ENCODE measurements around the gene G3BP1. TPM values are rescaled to one million over a fixed set of nuclear protein-coding genes. Genes with fewer than 3 reads are reported as not detected.
"Not testable (repeated sequence)": the region's sequence is repeated elsewhere in the genome, so short reads cannot be mapped to it uniquely, and the experiment has no call there.

Gene G3BP1
- total RNA-seq, 1 donor from 2014 or later, result 211 TPM

DNA sequence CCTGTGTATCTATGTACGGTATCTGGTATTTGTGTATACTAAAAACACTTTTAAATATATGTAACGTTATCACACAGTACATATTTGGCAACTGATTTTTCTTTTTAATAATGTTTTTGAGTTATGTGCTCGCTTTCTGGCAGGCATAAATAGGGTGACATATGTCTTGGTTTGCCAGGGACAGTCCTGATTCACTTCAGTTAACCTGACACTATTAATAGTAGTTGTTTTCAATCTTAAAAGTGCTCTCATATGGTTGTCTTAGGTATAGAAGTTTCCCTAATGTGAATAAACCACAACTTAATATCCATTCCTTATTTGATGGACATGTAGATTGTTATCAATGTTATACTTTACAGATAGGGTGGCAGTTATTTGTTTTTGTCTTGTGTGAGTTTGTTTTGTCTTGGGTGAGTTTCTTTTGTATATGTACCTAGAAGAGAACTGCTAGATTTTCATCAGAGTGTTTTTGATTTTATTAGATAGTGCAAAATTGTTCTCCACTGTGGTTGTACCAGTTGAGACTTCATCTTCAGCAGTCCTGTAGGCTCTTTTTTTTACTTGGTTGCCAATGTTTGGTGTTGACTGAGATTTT is 7.9 kb downstream of the G3BP1 start:
- TF ChIP-seq, protein P1, sequence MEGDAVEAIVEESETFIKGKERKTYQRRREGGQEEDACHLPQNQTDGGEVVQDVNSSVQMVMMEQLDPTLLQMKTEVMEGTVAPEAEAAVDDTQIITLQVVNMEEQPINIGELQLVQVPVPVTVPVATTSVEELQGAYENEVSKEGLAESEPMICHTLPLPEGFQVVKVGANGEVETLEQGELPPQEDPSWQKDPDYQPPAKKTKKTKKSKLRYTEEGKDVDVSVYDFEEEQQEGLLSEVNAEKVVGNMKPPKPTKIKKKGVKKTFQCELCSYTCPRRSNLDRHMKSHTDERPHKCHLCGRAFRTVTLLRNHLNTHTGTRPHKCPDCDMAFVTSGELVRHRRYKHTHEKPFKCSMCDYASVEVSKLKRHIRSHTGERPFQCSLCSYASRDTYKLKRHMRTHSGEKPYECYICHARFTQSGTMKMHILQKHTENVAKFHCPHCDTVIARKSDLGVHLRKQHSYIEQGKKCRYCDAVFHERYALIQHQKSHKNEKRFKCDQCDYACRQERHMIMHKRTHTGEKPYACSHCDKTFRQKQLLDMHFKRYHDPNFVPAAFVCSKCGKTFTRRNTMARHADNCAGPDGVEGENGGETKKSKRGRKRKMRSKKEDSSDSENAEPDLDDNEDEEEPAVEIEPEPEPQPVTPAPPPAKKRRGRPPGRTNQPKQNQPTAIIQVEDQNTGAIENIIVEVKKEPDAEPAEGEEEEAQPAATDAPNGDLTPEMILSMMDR (IDR thresholded peaks at IDR 0.05; ENCODE audit: unreplicated experiment), result no peak
- Mint-ChIP-seq H3K27me3 (ENCODE audit: low read depth) (no peaks in the 10 kb centered on the region), H3K4me3 (no peak overlapping the region), H3K9me3 (no peaks in the 10 kb centered on the region), H3K36me3 (peaks cover 13% of the 10 kb centered on the region), H3K27ac (peak overlapping the region; percentile 68), H3K4me1 (peaks cover 65% of the 10 kb centered on the region)
- no peak for DNase-seq (ENCODE audit: low spot score in 2 of 2, unreplicated experiment in 2 of 2)

DNA sequence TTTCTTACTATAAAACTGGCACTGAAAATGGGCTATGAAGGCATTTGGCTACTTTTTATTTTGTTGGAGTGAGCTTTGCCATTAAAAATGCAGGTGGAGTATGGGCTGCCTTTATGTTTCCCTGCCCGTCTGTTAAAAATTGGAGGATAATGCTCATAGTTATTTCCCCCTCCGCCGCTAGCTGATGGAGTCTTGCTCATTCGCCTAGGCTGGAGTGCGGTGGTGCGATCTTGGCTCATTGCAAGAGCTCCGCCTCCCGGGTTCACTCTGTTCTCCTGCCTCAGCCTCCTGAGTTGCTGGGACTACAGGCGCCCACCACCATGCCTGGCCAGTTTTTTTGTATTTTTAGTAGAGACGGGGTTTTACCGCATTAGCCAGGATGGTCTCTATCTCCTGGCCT is 8.6 kb downstream of the G3BP1 start:
- Mint-ChIP-seq H3K27ac (peak overlapping the region; percentile 71), H3K27me3 (ENCODE audit: low read depth) (no peaks in the 10 kb centered on the region), H3K9me3 (no peaks in the 10 kb centered on the region), H3K4me1 (peaks cover 64% of the 10 kb centered on the region), H3K36me3 (peaks cover 13% of the 10 kb centered on the region), H3K4me3 (no peak overlapping the region)
- TF ChIP-seq, protein P1 (IDR thresholded peaks at IDR 0.05; ENCODE audit: unreplicated experiment), result no peak
- no peak for DNase-seq (ENCODE audit: low spot score in 2 of 2, unreplicated experiment in 2 of 2)

DNA sequence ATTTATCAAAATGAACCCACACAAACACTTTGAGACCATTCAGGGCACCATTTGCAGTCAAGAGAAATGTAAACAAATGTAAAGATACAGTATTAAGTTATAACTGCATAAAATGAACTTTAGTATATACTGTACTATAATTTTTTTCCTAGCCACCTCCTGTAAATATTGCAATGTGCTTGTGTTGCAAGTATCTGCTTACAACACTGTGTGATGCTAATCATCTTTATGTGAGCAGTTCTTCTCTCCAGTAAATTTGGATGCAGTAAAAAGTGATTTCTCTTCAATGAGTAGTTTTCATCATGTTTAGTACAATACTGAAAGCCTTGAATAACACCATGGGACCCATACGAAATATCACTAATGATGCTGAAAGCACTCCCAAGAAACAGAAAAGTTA is 9.4 kb downstream of the G3BP1 start:
- TF ChIP-seq, protein P1 (IDR thresholded peaks at IDR 0.05; ENCODE audit: unreplicated experiment), result no peak
- Mint-ChIP-seq H3K27me3 (ENCODE audit: low read depth) (no peaks in the 10 kb centered on the region), H3K36me3 (peaks cover 13% of the 10 kb centered on the region), H3K4me1 (peaks cover 61% of the 10 kb centered on the region), H3K4me3 (no peak overlapping the region), H3K27ac (peak overlapping the region; percentile 5), H3K9me3 (no peaks in the 10 kb centered on the region)
- no peak for DNase-seq (ENCODE audit: low spot score in 2 of 2, unreplicated experiment in 2 of 2)

DNA sequence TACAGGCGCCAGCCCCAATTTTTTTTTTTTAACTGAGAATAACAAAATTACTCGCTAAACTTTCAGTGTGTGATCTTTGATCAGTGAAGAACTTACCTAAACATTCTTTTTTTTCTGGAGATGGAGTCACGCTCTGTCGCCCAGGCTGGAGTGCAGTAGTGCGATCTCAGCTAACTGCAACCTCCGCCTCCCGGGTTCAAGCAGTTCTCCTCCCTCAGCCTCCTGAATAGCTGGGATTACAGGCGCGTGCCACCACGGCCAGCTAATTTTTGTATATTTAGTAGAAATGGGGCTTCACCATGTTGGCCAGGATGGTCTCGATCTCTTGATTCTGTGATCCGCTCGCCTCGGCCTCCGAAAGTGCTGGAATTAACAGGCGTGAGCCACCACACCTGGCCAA is 11.9 kb downstream of the G3BP1 start:
- Mint-ChIP-seq H3K36me3 (peaks cover 12% of the 10 kb centered on the region), H3K27ac (peak overlapping the region; percentile 66), H3K4me1 (peaks cover 47% of the 10 kb centered on the region)
- not testable (repeated sequence) for H3K9me3 Mint-ChIP-seq; DNase-seq (ENCODE audit: low spot score in 2 of 2, unreplicated experiment in 2 of 2); H3K27me3 Mint-ChIP-seq (ENCODE audit: low read depth); H3K4me3 Mint-ChIP-seq

DNA sequence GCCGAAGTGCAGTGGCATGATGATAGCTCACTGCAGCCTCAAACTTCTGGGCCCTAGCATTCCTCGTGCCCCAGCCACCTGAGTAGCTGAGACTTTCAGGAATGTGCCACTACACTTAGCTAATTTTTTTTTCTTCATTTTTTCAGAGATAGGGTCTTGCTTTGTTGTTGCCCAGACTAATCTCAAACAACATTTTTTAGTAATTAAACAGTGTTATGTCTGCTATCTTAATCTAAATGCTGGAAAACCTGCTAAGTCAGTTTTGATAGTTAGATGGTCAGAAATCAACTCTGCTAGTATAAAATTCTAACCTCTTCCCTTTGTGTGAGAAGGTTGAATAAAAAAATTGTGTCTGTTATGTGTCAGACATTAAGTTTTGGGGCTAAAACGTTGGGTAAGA is 12.4 kb downstream of the G3BP1 start:
- peaks cover 13% of the 10 kb centered on the region for H3K36me3 Mint-ChIP-seq
- peaks cover 43% of the 10 kb centered on the region for H3K4me1 Mint-ChIP-seq

DNA sequence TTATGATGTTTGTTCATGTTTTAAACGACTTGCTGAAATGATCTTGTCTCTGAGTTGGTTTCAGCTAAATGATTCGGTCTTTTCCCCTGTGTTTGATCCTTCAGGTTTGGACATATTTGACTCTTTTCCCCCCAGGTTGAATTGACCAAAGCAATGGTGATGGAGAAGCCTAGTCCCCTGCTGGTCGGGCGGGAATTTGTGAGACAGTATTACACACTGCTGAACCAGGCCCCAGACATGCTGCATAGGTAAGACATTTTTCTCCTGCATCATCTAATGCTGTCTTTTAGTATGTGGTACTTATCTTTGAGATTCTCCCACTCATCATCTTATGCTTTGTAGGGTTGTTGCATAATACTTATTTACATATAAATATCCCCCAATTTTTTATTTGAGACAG is 14.7 kb downstream of the G3BP1 start:
- Mint-ChIP-seq H3K27me3 (ENCODE audit: low read depth) (no peaks in the 10 kb centered on the region), H3K27ac (peak overlapping the region; percentile 59), H3K9me3 (no peaks in the 10 kb centered on the region), H3K36me3 (peaks cover 31% of the 10 kb centered on the region), H3K4me1 (peaks cover 25% of the 10 kb centered on the region), H3K4me3 (no peak overlapping the region)
- TF ChIP-seq, protein P1 (IDR thresholded peaks at IDR 0.05; ENCODE audit: unreplicated experiment), result no peak
- DNase-seq (ENCODE audit: low spot score in 2 of 2, unreplicated experiment in 2 of 2), result no peak

More for the DNA sequence above, 12.4 kb downstream of the G3BP1 start:
- DNase-seq (ENCODE audit: low spot score in 2 of 2, unreplicated experiment in 2 of 2), result no peak
- Mint-ChIP-seq H3K9me3 (no peaks in the 10 kb centered on the region), H3K27me3 (ENCODE audit: low read depth) (no peaks in the 10 kb centered on the region), H3K27ac (peak overlapping the region; percentile 73), H3K4me3 (no peak overlapping the region)
- TF ChIP-seq, protein P1 (IDR thresholded peaks at IDR 0.05; ENCODE audit: unreplicated experiment), result no peak

All from mesothelial cell of epicardium (in vitro differentiated cells).